Chondrocyte (in vitro differentiated cells): ENCODE measurements around the gene SCYGR6. TPM values are rescaled to one million over a fixed set of nuclear protein-coding genes. Genes with fewer than 3 reads are reported as not detected.

Source experiments
- DNase-seq: peaks from one replicate; pipeline ENCODE4 v3.0.0; 2021; ENCODE audit warnings: mixed read lengths, low spot score
- H3K27ac Mint-ChIP-seq: one replicate; pipeline ENCODE4 v1.8.0; 2021; ENCODE audit warnings: mild to moderate bottlenecking, moderate library complexity, mixed read lengths; ENCODE audit not compliant: unreplicated experiment
- H3K27me3 Mint-ChIP-seq: 2 replicates; pipeline ENCODE4 v1.8.0; 2021; ENCODE audit warnings: low read depth, mixed read lengths
- H3K36me3 Mint-ChIP-seq: 2 replicates; pipeline ENCODE4 v1.8.0; 2021; ENCODE audit warnings: low read depth, mixed read lengths
- H3K4me1 Mint-ChIP-seq: 2 replicates; pipeline ENCODE4 v1.8.0; 2021; ENCODE audit warnings: low read depth, mild to moderate bottlenecking, mixed read lengths
- H3K4me3 Mint-ChIP-seq: one replicate; pipeline ENCODE4 v1.8.0; 2021; ENCODE audit warnings: mild to moderate bottlenecking, moderate library complexity, mixed read lengths; ENCODE audit not compliant: unreplicated experiment
- H3K9me3 Mint-ChIP-seq: 2 replicates; pipeline ENCODE4 v1.8.0; 2021; ENCODE audit warnings: low read depth, mixed read lengths
- CTCF ChIP-seq: fragments of 200-600 bp; sonication (generic); IDR thresholded peaks from 2 replicates; pipeline ENCODE4 v1.5.0; 2021; ENCODE audit warnings: antibody characterized with exemption, mild to moderate bottlenecking, moderate library complexity
- total RNA-seq: library from RNA; stranded (reverse); gene quantifications from 3 replicates; pipeline ENCODE4 v1.2.1, GENCODE V29; 2021

SCYGR6 gene
- total RNA-seq, 1 donor from 2014 or later, result not detected

- no peak for DNase-seq
- no peaks in the 10 kb centered on the region for H3K4me1 Mint-ChIP-seq
- H3K4me3 Mint-ChIP-seq, result no peak overlapping the region
- no peaks in the 10 kb centered on the region for H3K9me3 Mint-ChIP-seq
- H3K36me3 Mint-ChIP-seq, result no peaks in the 10 kb centered on the region
- H3K27ac Mint-ChIP-seq, result no peak overlapping the region
- H3K27me3 Mint-ChIP-seq, result peaks cover 3% of the 10 kb centered on the region
- TF ChIP-seq CTCF, result no peak
These were observed 50.1 kb downstream of the SCYGR6 start for GRCh38 chr2:227674485-227674884.

Other genes starting within 250 kb of the SCYGR6 start
- not detected in 3 replicates for gene SCYGR2, start 125.9 kb downstream of the SCYGR6 start, total RNA-seq
- not detected in 3 replicates for gene SCYGR3, start 109.9 kb downstream of the SCYGR6 start, total RNA-seq
- gene SCYGR4, start 107.3 kb downstream of the SCYGR6 start, total RNA-seq, result not detected in 3 replicates
- not detected in 3 replicates for gene SCYGR5, start 58.0 kb downstream of the SCYGR6 start, total RNA-seq
- gene SLC19A3, start 6.7 kb downstream of the SCYGR6 start, total RNA-seq, result 0.52 to 0.56 TPM in 2 of 3 replicates, not detected in the other
- not detected in 3 replicates for gene SCYGR7, start 3.6 kb upstream of the SCYGR6 start, total RNA-seq
- not detected in 3 replicates for gene SCYGR8, start 21.1 kb upstream of the SCYGR6 start, total RNA-seq
- 0.45 to 1.9 TPM (median 0.79 TPM) in 3 replicates for gene CCL20, start 89.1 kb upstream of the SCYGR6 start, total RNA-seq
- gene DAW1, start 146.9 kb upstream of the SCYGR6 start, total RNA-seq, result 0.28 to 0.65 TPM (median 0.47 TPM) in 3 replicates